NT2/D1 (cell line): ENCODE measurements around the gene CADPS2.

ENCODE experiments used
- DNase-seq: peaks from one replicate; pipeline ENCODE4 v3.0.0-alpha.2; 2011; ENCODE audit warnings: low read depth, low spot score
- H3K27me3 ChIP-seq: 2 replicates; pipeline ENCODE4 v1.6.0; 2011; ENCODE audit warnings: mild to moderate bottlenecking; ENCODE audit not compliant: insufficient read length, insufficient read depth
- H3K36me3 ChIP-seq: 2 replicates; pipeline ENCODE4 v1.6.1; 2011; ENCODE audit warnings: mild to moderate bottlenecking, low read length, mixed read lengths; ENCODE audit not compliant: insufficient read depth, insufficient read length
- H3K4me1 ChIP-seq: 2 replicates; pipeline ENCODE4 v1.5.1; 2011; ENCODE audit not compliant: insufficient read depth, insufficient read length
- H3K4me3 ChIP-seq: 2 replicates; pipeline ENCODE4 v1.5.1; 2011; ENCODE audit warnings: low read depth; ENCODE audit not compliant: insufficient read length
- H3K9ac ChIP-seq: 2 replicates; pipeline ENCODE4 v1.6.0; 2011; ENCODE audit warnings: low read depth; ENCODE audit not compliant: insufficient read length
- H3K9me3 ChIP-seq: 2 replicates; pipeline ENCODE4 v1.5.1; 2011; ENCODE audit warnings: mild to moderate bottlenecking, low read length; ENCODE audit not compliant: insufficient read depth
- SUZ12 ChIP-seq: IDR thresholded peaks from 2 replicates; pipeline ENCODE4 v1.6.1; 2011; ENCODE audit not compliant: insufficient read length, insufficient read depth; ENCODE audit errors: extremely low read depth
- YY1 ChIP-seq: IDR thresholded peaks from 2 replicates; pipeline ENCODE4 v1.6.1; 2011; ENCODE audit not compliant: insufficient read length, insufficient read depth
- ZNF274 ChIP-seq: IDR thresholded peaks from 2 replicates; pipeline ENCODE4 v1.6.1; 2011; ENCODE audit warnings: mild to moderate bottlenecking, low read depth, low read length

Gene CADPS2

DNA sequence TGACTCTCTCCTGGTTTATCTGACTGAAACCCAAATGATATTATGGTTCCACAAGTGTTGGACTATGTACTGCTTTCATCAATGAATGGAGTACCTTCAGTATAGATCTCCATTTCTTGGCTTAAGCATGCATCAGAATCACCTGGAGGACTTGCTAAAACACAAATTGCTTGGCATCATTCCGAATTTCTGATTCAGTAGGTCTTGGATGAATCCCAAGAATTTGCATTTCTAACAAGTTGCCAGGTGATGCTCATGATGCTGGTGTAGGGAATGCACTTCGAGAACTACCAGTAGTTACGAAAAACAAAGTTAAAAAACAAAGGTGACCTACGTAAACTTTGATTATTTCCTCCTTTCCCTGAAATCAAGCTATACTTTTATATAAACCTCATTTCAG lies 462.7 kb downstream of the CADPS2 start:
- no peaks in the 10 kb centered on the region for H3K27me3 ChIP-seq
- H3K4me1 ChIP-seq = no peaks in the 10 kb centered on the region
- no peak for DNase-seq
- no peak overlapping the region for H3K4me3 ChIP-seq
- no peak for TF ChIP-seq SUZ12
- no peak for TF ChIP-seq YY1
- no peak for TF ChIP-seq ZNF274
- no peaks in the 10 kb centered on the region for H3K9me3 ChIP-seq
- H3K9ac ChIP-seq = no peak overlapping the region
- H3K36me3 ChIP-seq = no peaks in the 10 kb centered on the region

DNA sequence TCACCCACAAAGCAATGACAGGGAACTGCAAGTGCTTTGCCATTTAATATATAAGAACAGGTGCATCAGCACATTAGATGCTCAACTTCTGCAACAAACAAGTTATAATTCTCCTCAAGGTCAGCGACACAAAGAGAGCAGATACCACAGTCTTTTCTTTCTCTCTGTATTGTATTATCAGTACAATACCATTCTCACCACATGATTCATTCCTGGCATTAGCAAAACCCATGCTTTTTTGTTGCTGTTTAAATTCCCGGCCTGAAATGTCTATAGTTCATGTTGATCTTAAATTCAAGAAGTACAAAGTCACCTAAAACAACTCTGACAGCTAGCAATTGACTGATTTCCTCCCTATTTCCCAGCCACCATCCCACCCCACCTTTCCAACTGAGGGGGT lies 469.9 kb downstream of the CADPS2 start:
- Histone ChIP-seq H3K36me3 (no peaks in the 10 kb centered on the region), H3K9me3 (no peaks in the 10 kb centered on the region), H3K4me1 (no peaks in the 10 kb centered on the region), H3K27me3 (no peaks in the 10 kb centered on the region), H3K4me3 (no peak overlapping the region), H3K9ac (no peak overlapping the region)
- TF ChIP-seq ZNF274 (no peak), YY1 (no peak), SUZ12 (no peak)
- DNase-seq = no peak

DNA sequence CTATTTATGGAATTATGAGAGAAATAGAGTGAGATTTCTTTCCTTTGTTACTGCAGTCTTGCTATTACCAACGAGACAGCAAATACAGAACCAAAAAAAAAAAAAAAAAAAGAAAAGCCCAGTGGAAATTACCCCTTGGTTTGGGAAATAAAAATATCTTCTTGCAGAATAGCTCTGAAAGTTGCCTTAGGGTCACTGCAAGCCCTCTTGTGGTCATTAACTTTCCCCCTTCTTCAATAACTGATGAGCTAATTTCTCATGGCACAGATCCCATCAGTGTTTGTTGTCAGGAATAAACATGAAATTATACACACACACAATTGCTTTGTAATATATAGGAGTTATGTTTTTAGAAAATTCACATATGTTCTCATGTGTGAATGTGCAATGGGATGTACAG lies 470.8 kb downstream of the CADPS2 start:
- no peak overlapping the region for H3K9ac ChIP-seq
- no peak for DNase-seq
- no peaks in the 10 kb centered on the region for H3K27me3 ChIP-seq
- no peaks in the 10 kb centered on the region for H3K36me3 ChIP-seq
- no peaks in the 10 kb centered on the region for H3K9me3 ChIP-seq
- H3K4me3 ChIP-seq = no peak overlapping the region
- H3K4me1 ChIP-seq = no peaks in the 10 kb centered on the region
- TF ChIP-seq SUZ12 (no peak), YY1 (no peak), ZNF274 (no peak)

DNA sequence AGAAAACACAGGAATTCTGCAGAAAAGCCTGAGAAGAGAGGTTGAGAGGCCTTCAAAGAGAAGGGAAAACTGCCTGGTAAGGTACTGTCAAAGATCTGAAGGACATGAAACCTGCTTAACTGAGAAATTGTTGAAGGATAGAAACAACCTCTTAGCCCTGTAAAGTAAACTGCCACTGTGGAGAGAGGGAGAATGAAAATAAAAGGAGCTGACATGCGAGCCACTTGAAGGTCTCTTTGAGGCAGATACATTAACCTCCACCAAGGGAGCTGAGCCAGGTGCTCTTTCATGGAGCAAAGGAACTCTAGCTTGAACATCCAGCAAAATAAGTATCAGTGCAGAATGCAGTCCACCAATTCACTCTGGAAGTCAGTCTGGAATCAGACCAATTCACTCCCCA lies 472.9 kb downstream of the CADPS2 start:
- TF ChIP-seq ZNF274 = no peak
- TF ChIP-seq YY1 = no peak
- no peak for TF ChIP-seq SUZ12
- H3K36me3 ChIP-seq = no peaks in the 10 kb centered on the region

DNA sequence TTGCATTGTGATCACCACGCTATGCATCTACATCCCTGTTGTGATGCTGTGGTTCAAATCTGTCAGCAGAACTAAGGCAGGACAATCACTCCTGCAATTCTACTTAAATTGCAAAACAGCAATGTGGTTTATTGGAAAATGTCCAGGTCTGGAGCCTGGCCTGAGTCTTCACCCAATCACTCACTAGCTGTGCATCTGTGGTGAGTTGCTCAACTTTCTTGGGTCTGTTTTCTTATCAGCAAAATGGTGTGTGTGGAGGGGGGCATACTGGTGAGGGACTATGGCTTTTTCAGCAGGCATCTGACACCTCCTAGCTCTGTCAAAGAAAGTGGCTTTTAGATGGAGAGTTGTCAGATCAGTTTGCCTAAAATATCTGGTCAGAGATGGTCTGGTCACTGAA lies 473.4 kb downstream of the CADPS2 start:
- no peaks in the 10 kb centered on the region for H3K27me3 ChIP-seq
- H3K36me3 ChIP-seq = no peaks in the 10 kb centered on the region
- H3K4me1 ChIP-seq = no peaks in the 10 kb centered on the region
- DNase-seq = no peak
- no peak overlapping the region for H3K9ac ChIP-seq
- TF ChIP-seq SUZ12 (no peak), ZNF274 (no peak), YY1 (no peak)
- H3K4me3 ChIP-seq = no peak overlapping the region
- no peaks in the 10 kb centered on the region for H3K9me3 ChIP-seq

More for the DNA sequence above, 472.9 kb downstream of the CADPS2 start:
- DNase-seq = no peak
- Histone ChIP-seq H3K4me1 (no peaks in the 10 kb centered on the region), H3K4me3 (no peak overlapping the region), H3K9ac (no peak overlapping the region), H3K27me3 (no peaks in the 10 kb centered on the region), H3K9me3 (no peaks in the 10 kb centered on the region)

DNA sequence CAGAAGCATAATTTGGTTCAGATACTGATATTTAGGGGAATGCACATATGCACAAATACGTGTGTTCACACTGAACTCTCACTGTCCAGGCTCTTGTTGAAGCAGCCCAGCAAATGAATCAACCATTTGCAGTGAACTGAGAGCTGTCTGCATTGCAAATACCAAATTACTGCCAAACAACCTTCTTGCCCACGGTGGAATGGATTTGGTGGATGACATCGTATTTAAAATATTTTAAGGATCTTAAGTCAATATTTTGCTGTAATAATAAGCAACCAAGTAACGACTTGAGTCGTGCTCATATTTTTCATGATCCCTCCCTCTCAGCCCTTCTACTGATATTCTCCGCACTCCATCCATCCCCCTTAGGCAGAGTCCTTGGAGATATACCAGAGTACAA lies 473.8 kb downstream of the CADPS2 start:
- Histone ChIP-seq H3K27me3 (no peaks in the 10 kb centered on the region), H3K4me3 (no peak overlapping the region), H3K4me1 (no peaks in the 10 kb centered on the region), H3K36me3 (no peaks in the 10 kb centered on the region), H3K9ac (no peak overlapping the region), H3K9me3 (no peaks in the 10 kb centered on the region)
- no peak for DNase-seq
- TF ChIP-seq YY1 (no peak), SUZ12 (no peak), ZNF274 (no peak)

GRCh38 chr7:122407195-122407594 lies 479.1 kb downstream of the CADPS2 start:
- H3K4me3 ChIP-seq = no peak overlapping the region
- no peaks in the 10 kb centered on the region for H3K36me3 ChIP-seq
- H3K4me1 ChIP-seq = no peaks in the 10 kb centered on the region
- H3K27me3 ChIP-seq = no peaks in the 10 kb centered on the region
- no peak for TF ChIP-seq YY1
- no peak for TF ChIP-seq SUZ12
- TF ChIP-seq ZNF274 = no peak
- no peak overlapping the region for H3K9ac ChIP-seq
- no peak for DNase-seq
- no peaks in the 10 kb centered on the region for H3K9me3 ChIP-seq

DNA sequence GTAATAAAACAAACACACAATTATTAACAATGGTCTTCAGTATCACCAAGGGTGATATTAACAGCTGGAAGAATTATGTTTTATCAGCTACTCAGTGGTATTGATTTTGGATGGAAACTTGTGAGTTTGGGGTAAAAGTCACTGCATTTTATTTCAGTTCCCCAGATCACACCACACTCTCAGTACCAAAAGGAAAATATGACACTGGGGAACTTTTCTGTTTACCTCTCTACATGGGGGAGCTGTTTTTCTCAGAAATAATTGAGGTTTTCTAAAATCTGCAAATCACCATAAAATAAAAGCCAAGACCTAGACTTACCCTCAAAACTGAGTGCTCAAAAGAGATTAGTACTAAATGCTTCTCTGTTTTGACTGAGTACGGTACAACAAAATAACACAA lies 483.1 kb downstream of the CADPS2 start:
- no peak overlapping the region for H3K4me3 ChIP-seq
- H3K9me3 ChIP-seq = no peaks in the 10 kb centered on the region
- DNase-seq = no peak
- H3K27me3 ChIP-seq = no peaks in the 10 kb centered on the region
- H3K9ac ChIP-seq = no peak overlapping the region
- H3K4me1 ChIP-seq = no peaks in the 10 kb centered on the region
- H3K36me3 ChIP-seq = no peaks in the 10 kb centered on the region
- TF ChIP-seq SUZ12 = no peak
- no peak for TF ChIP-seq YY1
- TF ChIP-seq ZNF274 = no peak
